GM12891 (cell line): Measurements from ENCODE around the gene KCNIP2.

Experiments used
- DNase-seq: peaks from one replicate; pipeline ENCODE4 v3.0.0; 2011; ENCODE audit warnings: low spot score; ENCODE audit not compliant: insufficient read length
- FAIRE-seq: peaks from 2 replicates; lab custom pipeline; 2011; peaks lifted over from hg19 to GRCh38; lab: Jason Lieb, UNC
- PAX5 ChIP-seq: IDR thresholded peaks from 2 replicates; pipeline ENCODE4 v1.6.1; 2011; ENCODE audit warnings: low read length, moderate library complexity, mild to moderate bottlenecking; ENCODE audit not compliant: insufficient read depth, severe bottlenecking
- POLR2A ChIP-seq: IDR thresholded peaks from 2 replicates; pipeline ENCODE4 v1.6.1; 2011; ENCODE audit warnings: low read depth, low read length, control low read depth
- POLR2AphosphoS5 ChIP-seq: IDR thresholded peaks from 2 replicates; pipeline ENCODE4 v1.6.1; 2011; ENCODE audit warnings: low read depth, low read length, control low read depth
- POU2F2 ChIP-seq: IDR thresholded peaks from 2 replicates; pipeline ENCODE4 v1.6.1; 2011; ENCODE audit warnings: low read depth, mild to moderate bottlenecking, control low read depth, low read length, moderate library complexity
- SPI1 ChIP-seq: IDR thresholded peaks from 2 replicates; pipeline ENCODE4 v1.6.1; 2011; ENCODE audit warnings: low read depth, low read length, control low read depth
- TAF1 ChIP-seq: IDR thresholded peaks from 2 replicates; pipeline ENCODE4 v1.6.1; 2011; ENCODE audit warnings: low read depth, low read length, control low read depth

The KCNIP2 gene

DNA sequence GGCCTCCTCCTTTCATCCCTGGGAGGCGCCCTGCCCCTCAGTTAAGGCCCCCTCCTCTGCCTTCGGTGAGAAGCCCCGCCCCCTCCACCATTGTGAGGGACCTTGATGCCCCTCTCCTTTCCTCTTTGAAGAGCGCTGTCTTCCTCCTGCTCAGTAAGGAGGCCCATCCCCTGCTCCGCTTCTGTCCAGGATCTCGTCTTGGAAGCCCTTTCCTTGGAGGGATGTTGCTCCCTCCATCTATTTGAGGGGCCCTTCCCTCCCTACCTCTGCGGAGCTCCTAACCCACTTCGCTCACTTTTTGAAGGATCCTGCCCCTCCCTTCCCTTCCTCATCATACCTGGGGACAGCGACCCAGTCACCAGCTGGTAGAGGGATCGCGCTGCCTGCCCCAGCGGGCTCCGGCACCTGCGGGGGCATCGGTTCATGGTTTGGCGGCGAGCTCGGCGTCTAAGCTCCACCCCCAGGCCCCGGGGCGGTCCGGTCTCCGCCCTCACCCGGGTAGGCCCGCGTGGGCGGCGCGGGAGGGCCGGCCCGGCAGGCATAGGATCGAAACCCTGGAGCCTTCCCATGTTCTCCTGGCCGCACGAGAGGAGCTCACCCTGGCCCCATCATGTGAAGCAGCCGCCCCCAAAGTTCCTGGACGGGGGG is 4.1 kb downstream of the KCNIP2 start:
- FAIRE-seq: peak; percentile 88
- TF ChIP-seq PAX5: no peak
- no peak for TF ChIP-seq POLR2A
- no peak for TF ChIP-seq POU2F2
- TF ChIP-seq SPI1: no peak
- TF ChIP-seq POLR2AphosphoS5: no peak
- TF ChIP-seq TAF1: no peak
- peak; percentile 77 for DNase-seq

DNA sequence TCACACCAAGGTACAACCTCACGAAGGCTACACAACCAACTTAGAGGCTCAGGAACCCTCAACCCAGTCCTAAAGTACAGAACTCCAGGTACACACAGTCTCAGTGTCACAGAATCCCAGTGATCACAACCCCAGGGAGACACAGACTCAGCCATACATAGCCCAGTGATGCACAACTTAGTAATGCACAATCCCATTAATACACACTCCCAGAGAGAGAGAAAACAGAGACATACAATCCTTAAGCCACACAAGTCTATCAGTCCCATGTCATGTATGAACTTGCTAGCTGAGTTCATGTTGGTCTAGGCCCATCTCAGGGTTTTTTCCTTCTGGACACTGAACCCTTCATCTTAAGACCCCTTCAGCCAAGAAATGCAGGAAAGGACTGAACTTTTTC is 4.6 kb downstream of the KCNIP2 start:
- no peak for FAIRE-seq
- TF ChIP-seq TAF1: no peak
- no peak for TF ChIP-seq POU2F2
- TF ChIP-seq PAX5: no peak
- TF ChIP-seq POLR2A: no peak
- no peak for TF ChIP-seq POLR2AphosphoS5
- TF ChIP-seq SPI1: no peak

DNA sequence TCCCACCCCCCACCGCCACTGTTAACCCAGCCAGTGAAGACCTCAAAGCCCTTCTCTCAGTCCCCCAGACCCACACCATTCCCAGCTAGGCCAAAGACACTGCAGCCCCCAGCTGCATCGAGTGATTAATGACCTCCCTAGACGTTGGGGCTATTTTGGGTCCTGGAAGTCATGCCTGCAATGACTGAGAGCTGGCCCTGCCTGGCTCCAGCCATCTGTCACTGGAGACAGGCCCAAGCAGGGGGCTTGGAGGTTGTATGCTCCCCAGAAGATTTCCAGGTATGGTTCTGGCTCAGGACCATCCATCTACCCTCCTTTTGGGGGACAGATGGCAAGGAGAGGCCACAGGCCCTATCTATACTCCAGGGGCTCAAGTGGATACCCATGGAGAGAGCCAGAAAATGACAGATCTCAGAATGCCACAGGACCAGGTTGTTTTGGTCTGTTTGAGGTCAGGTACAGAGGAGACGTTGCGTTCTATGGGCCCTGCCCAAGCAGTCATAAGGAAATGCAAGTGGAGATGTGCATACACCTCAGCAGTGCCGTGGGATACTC is 5.1 kb downstream of the KCNIP2 start:
- FAIRE-seq: peak; percentile 26
- TF ChIP-seq POLR2A: no peak
- no peak for TF ChIP-seq SPI1
- no peak for TF ChIP-seq TAF1
- no peak for TF ChIP-seq POLR2AphosphoS5
- no peak for TF ChIP-seq PAX5
- no peak for TF ChIP-seq POU2F2
- DNase-seq: no peak

More for the DNA sequence above, 4.6 kb downstream of the KCNIP2 start:
- no peak for DNase-seq

DNA sequence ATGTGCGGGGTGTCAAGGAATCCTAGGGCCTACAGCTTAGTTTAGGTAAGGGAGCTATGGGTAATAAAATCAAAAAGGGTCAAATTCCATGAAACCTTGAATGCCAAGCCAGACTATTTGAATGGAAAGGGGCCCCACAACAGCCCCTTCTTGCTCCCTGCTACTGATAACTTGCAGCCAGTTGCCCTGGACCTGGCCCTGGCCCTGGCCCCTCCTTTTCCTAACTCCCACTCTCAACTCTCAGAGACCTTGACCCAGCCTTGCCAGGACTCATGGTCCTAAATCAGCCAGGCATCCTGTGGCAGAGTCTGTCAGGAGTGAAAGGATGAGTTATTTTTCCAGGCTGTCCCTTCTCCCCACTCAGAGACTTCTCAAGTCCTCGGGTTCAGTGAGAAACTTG is 5.9 kb downstream of the KCNIP2 start:
- DNase-seq (no peak), FAIRE-seq (no peak)
- no peak for TF ChIP-seq TAF1
- TF ChIP-seq POU2F2: no peak

GRCh38 chr10:101835362-101835761 is 8.2 kb downstream of the KCNIP2 start:
- TF ChIP-seq PAX5: no peak
- TF ChIP-seq TAF1: no peak
- TF ChIP-seq POLR2AphosphoS5: no peak
- no peak for TF ChIP-seq POU2F2
- TF ChIP-seq SPI1: no peak
- no peak for TF ChIP-seq POLR2A
- DNase-seq: no peak
- FAIRE-seq: no peak

DNA sequence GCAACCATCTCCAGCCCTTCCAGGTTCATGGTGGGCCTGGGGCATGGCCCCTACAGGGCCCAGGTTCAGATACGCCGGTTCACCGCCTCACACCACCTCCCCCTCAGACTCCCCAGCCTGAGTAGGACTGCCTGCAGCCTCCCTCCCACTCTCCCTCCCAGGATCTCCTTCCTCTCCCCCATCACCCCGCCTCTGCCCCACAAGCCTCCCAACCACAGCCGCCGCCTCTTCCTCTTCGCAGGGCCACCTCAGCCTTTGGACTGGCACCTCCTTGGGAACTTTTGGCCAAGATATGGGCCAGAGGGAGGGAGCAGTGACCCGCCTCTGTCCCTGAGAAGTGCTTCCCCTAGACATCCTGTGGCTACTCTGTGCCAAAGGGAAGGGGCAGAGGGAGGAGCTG is 9.3 kb downstream of the KCNIP2 start:
- no peak for DNase-seq
- no peak for FAIRE-seq
- no peak for TF ChIP-seq TAF1
- TF ChIP-seq POLR2A: no peak
- TF ChIP-seq SPI1: no peak
- no peak for TF ChIP-seq POU2F2
- TF ChIP-seq PAX5: no peak
- no peak for TF ChIP-seq POLR2AphosphoS5

DNA sequence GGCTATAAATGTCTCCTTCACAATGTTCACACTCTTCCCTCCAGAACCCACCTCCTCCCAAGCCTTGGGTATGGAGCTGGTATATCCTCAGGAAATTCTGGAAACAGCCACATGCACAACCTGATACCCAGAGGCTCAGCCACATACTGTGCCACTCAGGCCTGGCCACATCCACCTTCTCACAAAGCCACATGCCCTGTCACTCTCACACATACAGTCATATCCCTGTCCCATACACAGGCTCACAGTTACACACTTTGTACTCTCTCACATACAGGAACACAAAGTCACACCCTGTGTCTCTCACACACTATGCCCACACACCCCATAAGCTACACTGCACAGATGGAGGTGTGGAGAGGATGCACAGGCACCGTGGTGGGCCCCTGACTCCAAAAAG is 10.1 kb downstream of the KCNIP2 start:
- FAIRE-seq (peak; percentile 63), DNase-seq (no peak)
- no peak for TF ChIP-seq POLR2A
- TF ChIP-seq POU2F2: no peak
- no peak for TF ChIP-seq PAX5
- TF ChIP-seq POLR2AphosphoS5: no peak
- TF ChIP-seq SPI1: no peak
- TF ChIP-seq TAF1: no peak

DNA sequence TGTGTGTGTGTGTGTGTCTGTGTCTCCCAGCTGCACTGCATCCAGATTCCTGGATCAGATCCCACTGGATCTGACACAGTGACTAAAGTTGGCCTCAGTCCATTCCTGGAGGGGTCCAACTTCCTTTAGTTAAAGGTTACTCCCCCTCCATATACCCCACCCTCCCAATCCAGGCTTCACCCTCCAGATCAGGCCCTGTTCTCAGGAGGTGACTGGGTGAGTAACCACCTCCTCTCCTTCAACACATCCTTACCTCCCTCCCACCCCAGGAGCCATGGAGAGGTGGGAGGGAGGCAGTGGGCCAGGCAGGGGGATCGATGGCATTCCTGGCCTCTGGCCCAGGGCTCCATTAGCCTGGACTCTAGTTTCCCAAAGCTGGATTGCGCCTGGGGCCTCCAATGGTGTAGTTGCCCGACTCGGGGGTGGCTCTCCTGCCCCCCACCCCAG is 11.3 kb downstream of the KCNIP2 start:
- FAIRE-seq (no peak), DNase-seq (no peak)
- no peak for TF ChIP-seq POU2F2
- TF ChIP-seq POLR2A: no peak
- TF ChIP-seq SPI1: no peak
- TF ChIP-seq PAX5: no peak
- no peak for TF ChIP-seq POLR2AphosphoS5
- no peak for TF ChIP-seq TAF1

DNA sequence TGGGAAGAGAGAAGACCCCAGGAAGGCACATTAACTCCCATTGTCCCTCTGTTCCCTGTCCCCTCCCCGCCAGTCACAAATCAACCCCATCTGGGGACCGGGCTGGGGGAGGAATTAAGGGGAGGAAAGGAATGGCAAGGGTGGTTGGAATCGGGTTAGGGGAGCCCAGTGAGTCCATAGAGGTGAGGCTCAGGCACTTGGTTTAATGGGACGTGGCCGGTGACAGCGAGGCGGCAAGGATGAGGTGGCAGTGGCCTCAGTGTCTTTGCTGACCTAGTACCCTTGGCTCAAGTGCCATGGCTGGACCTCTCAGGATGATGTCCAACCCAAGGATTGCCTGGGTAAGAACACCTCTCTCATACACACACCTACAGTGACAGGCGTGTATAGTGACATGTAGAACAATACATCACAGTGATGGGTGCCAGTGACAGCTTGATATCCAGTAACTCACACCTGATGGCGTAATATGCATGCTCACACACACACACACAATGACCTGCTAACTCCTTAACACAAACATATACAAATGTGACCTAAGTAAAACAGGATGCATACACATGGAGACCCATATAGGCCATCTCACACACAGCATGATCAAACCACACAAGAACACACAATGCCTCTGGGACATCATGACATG is 12.3 kb downstream of the KCNIP2 start:
- TF ChIP-seq POU2F2 (no peak), SPI1 (no peak), PAX5 (no peak), POLR2AphosphoS5 (no peak), TAF1 (no peak)
- no peak for DNase-seq
- FAIRE-seq: peak; percentile 95

DNA sequence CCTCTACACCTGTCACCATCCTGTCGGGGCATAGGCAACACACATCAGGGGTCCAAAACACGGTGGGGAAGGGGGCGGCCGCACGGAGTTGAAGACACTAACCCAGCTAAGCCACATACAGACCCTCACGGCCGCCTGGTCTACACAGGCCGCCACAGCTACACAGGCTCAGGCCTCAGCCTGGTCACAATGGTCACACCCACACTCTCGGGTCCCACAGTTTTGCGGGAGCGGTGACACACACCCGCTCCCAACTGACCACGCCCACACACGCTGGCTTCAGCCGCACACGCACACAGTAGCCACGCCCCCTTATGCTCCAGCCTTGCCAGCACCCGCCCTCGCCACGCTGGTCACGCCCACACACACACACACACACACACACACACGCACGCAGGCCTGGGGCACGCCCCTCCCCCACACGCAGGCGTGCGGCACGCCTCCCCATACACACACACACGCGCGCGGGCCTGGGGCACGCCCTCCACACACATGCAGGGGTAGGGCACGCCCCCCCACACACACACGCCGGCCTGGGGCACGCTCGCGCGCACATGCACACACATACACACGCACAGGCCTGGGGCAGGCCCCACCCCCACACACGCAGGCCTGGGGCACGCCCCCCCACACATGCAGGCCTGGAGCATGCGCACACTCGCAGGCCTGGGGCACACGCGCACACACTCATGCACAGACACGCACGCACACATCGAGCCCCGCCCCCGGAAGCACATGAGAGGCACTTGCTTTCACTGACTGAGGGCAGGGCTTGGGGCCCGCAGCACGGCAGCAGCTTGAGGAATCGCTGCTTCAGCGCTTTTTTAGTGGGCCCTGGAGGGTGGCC is 13.1 kb downstream of the KCNIP2 start:
- DNase-seq (peak; percentile 86), FAIRE-seq (peak; percentile 100)
- TF ChIP-seq POLR2A (0 out of 2 replicates have a peak, but pooled peaks have one; percentile 35), PAX5 (no peak), TAF1 (0 out of 2 replicates have a peak, but pooled peaks have one; percentile 21)
